H1 (cell line): ENCODE data around the gene CCDC182. TPM values are rescaled to one million over a fixed set of nuclear protein-coding genes. Genes with fewer than 3 reads are reported as not detected.

Experiments
- CTCF ChIA-PET: fragments of 300-600 bp; sonication (Branson Sonifier 250); formaldehyde crosslinking; loops from one replicate; lab custom pipeline; 2021; ENCODE audit not compliant: partially characterized antibody; lab: Charles Lee
- POLR2A ChIA-PET: fragments of 300-600 bp; sonication (Branson Sonifier 250); formaldehyde crosslinking; loops from one replicate; lab custom pipeline; 2021; ENCODE audit warnings: inconsistent platforms; ENCODE audit not compliant: partially characterized antibody; lab: Charles Lee
- DNase-seq, 2 experiments: peaks; one replicate each; pipeline versions ENCODE4 v3.0.0 to v3.0.0-alpha.2; 2010 to 2022; ENCODE audit warnings: low spot score in 2 of 2, low read depth in 1 of 2, mixed read lengths in 1 of 2
- FAIRE-seq: peaks from 2 replicates; lab custom pipeline; 2011; peaks lifted over from hg19 to GRCh38; lab: Jason Lieb, UNC
- H2AFZ ChIP-seq: 2 replicates; pipeline ENCODE4 v1.8.1; 2012; ENCODE audit warnings: low read length, inconsistent platforms
- H2AK5ac ChIP-seq: 2 replicates; pipeline ENCODE4 v1.6.1; 2013; ENCODE audit warnings: low read depth, low read length
- H2BK120ac ChIP-seq: replicated peaks from 2 replicates; pipeline ENCODE3; 2013; ENCODE audit warnings: low read depth, low read length, inconsistent platforms
- H2BK12ac ChIP-seq: 2 replicates; pipeline ENCODE4 v1.6.1; 2013; ENCODE audit warnings: low read depth, low read length
- H2BK15ac ChIP-seq: 2 replicates; pipeline ENCODE4 v1.6.1; 2013; ENCODE audit warnings: low read length
- H2BK20ac ChIP-seq: 2 replicates; pipeline ENCODE4 v1.6.1; 2013; ENCODE audit warnings: low read length
- H2BK5ac ChIP-seq: 2 replicates; pipeline ENCODE4 v1.6.1; 2013; ENCODE audit warnings: low read depth, low read length
- H3K14ac ChIP-seq: 2 replicates; pipeline ENCODE4 v1.6.1; 2013; ENCODE audit warnings: inconsistent platforms; ENCODE audit not compliant: insufficient read length
- H3K18ac ChIP-seq: 2 replicates; pipeline ENCODE4 v1.6.1; 2013; ENCODE audit warnings: low read length; ENCODE audit errors: extremely low read depth
- H3K23ac ChIP-seq: 2 replicates; pipeline ENCODE4 v1.6.1; 2013; ENCODE audit warnings: inconsistent platforms; ENCODE audit not compliant: insufficient read length
- H3K23me2 ChIP-seq: 2 replicates; pipeline ENCODE4 v1.6.1; 2013; ENCODE audit warnings: low read depth, low read length
- H3K27ac ChIP-seq: 2 replicates; pipeline ENCODE4 v1.6.1; 2011; ENCODE audit warnings: low read depth, low read length, inconsistent platforms
- H3K27me3 ChIP-seq, 4 experiments: replicated peaks in 1 of 4; 1 replicate in 1 of 4; 2 replicates in 3 of 4; pipeline versions ENCODE4 v1.6.1 to v1.8.1; 2011 to 2013; ENCODE audit warnings: low read length in 3 of 4, mild to moderate bottlenecking in 3 of 4, inconsistent platforms in 2 of 4, mixed read lengths in 2 of 4, moderate library complexity in 1 of 4; ENCODE audit not compliant: control insufficient read depth in 3 of 4, insufficient read depth in 3 of 4; ENCODE audit errors: extremely low read depth in 1 of 4
- H3K36me3 ChIP-seq, 4 experiments: 2 replicates each; pipeline versions ENCODE4 v1.6.1 to v1.8.1; 2011 to 2013; ENCODE audit warnings: mild to moderate bottlenecking in 4 of 4, low read length in 3 of 4, moderate library complexity in 2 of 4, control low read depth in 1 of 4, inconsistent platforms in 1 of 4; ENCODE audit not compliant: insufficient read depth in 4 of 4, control insufficient read depth in 2 of 4
- H3K4ac ChIP-seq: replicated peaks from 2 replicates; pipeline ENCODE3; 2013; ENCODE audit warnings: low read length, low read depth, mixed read lengths, inconsistent platforms; ENCODE audit not compliant: insufficient read length
- H3K4me1 ChIP-seq, 4 experiments: replicated peaks in 1 of 4; 1 replicate in 1 of 4; 2 replicates in 3 of 4; pipeline versions ENCODE4 v1.6.1 to v1.8.1; 2011 to 2013; ENCODE audit warnings: low read length in 3 of 4, inconsistent platforms in 2 of 4, mixed read lengths in 1 of 4; ENCODE audit not compliant: insufficient read depth in 4 of 4, control insufficient read depth in 3 of 4
- H3K4me2 ChIP-seq, 2 experiments: 2 replicates each; pipeline versions ENCODE4 v1.6.1 to v1.8.1; 2011 to 2013; ENCODE audit warnings: low read depth in 2 of 2, low read length in 2 of 2, control low read depth in 1 of 2, inconsistent platforms in 1 of 2, mild to moderate bottlenecking in 1 of 2; ENCODE audit not compliant: insufficient read depth in 1 of 2
- H3K4me3 ChIP-seq, 4 experiments: fragments of 200-600, 300-600 bp in 1 of 4; sonication (generic), shearing (Covaris generic), sonication (Bioruptor Twin) in 1 of 4; 2 replicates each; pipeline versions ENCODE4 v1.5.1 to v1.8.1; 2011 to 2016; ENCODE audit warnings: low read length in 4 of 4, low read depth in 3 of 4, control low read depth in 2 of 4, inconsistent platforms in 2 of 4, mild to moderate bottlenecking in 2 of 4, mixed read lengths in 1 of 4, moderate library complexity in 1 of 4; ENCODE audit not compliant: insufficient read depth in 2 of 4; ENCODE audit errors: extremely low read depth in 1 of 4
- H3K56ac ChIP-seq: replicated peaks from 2 replicates; pipeline ENCODE3; 2013; ENCODE audit warnings: low read depth, mild to moderate bottlenecking, mixed read lengths, low read length, inconsistent platforms; ENCODE audit not compliant: insufficient read length
- H3K79me1 ChIP-seq: 2 replicates; pipeline ENCODE4 v1.6.1; 2013; ENCODE audit warnings: low read depth, low read length, control low read depth
- H3K79me2 ChIP-seq, 2 experiments: 2 replicates each; pipeline versions ENCODE4 v1.6.1 to v1.8.1; 2012 to 2013; ENCODE audit warnings: low read length in 2 of 2, mild to moderate bottlenecking in 2 of 2, inconsistent platforms in 1 of 2; ENCODE audit not compliant: insufficient read depth in 2 of 2, control insufficient read depth in 1 of 2
- H3K9ac ChIP-seq, 4 experiments: replicated peaks in 1 of 4; 1 replicate in 1 of 4; 2 replicates in 3 of 4; pipeline versions ENCODE4 v1.6.1 to v1.8.1; 2011 to 2013; ENCODE audit warnings: low read depth in 3 of 4, low read length in 3 of 4, control low read depth in 2 of 4, mild to moderate bottlenecking in 2 of 4, moderate library complexity in 2 of 4, inconsistent platforms in 1 of 4; ENCODE audit errors: extremely low read depth in 1 of 4
- H3K9me3 ChIP-seq, 2 experiments: 2 replicates each; pipeline versions ENCODE4 v1.6.1 to v1.8.1; 2012 to 2013; ENCODE audit warnings: mild to moderate bottlenecking in 2 of 2, moderate library complexity in 2 of 2, control low read depth in 1 of 2, inconsistent platforms in 1 of 2, low read depth in 1 of 2, low read length in 1 of 2, mixed read lengths in 1 of 2; ENCODE audit not compliant: insufficient read depth in 2 of 2
- H4K20me1 ChIP-seq, 2 experiments: replicated peaks in 1 of 2; 2 replicates each; pipeline versions ENCODE3 to v1.8.1; 2011 to 2013; ENCODE audit warnings: inconsistent platforms in 2 of 2, low read length in 2 of 2, mild to moderate bottlenecking in 1 of 2; ENCODE audit not compliant: insufficient read depth in 2 of 2, control insufficient read depth in 1 of 2
- H4K5ac ChIP-seq: 2 replicates; pipeline ENCODE4 v1.6.1; 2013; ENCODE audit warnings: low read length, low read depth, mixed read lengths, inconsistent platforms; ENCODE audit not compliant: insufficient read length
- H4K8ac ChIP-seq: 2 replicates; pipeline ENCODE4 v1.8.0; 2013; ENCODE audit warnings: mild to moderate bottlenecking, moderate library complexity, low read length, inconsistent platforms; ENCODE audit not compliant: insufficient read depth; ENCODE audit errors: extremely low read depth
- H4K91ac ChIP-seq: replicated peaks from 2 replicates; pipeline ENCODE3; 2013; ENCODE audit warnings: low read length, mixed read lengths, inconsistent platforms; ENCODE audit not compliant: insufficient read length
- CEBPB ChIP-seq: IDR thresholded peaks from 2 replicates; pipeline ENCODE4 v1.6.1; 2012; ENCODE audit warnings: low read depth, low read length
- EGR1 ChIP-seq: IDR thresholded peaks from 2 replicates; pipeline ENCODE4 v1.6.1; 2011; ENCODE audit warnings: low read depth, low read length, borderline replicate concordance
- GABPA ChIP-seq: IDR thresholded peaks from 2 replicates; pipeline ENCODE4 v1.6.1; 2011; ENCODE audit warnings: mild to moderate bottlenecking, low read length, moderate library complexity, borderline replicate concordance; ENCODE audit not compliant: insufficient read depth
- GTF2F1 ChIP-seq: IDR thresholded peaks from 2 replicates; pipeline ENCODE4 v1.6.1; 2012; ENCODE audit warnings: low read depth, low read length, improper control_type of control experiment, borderline replicate concordance
- RXRA ChIP-seq: IDR thresholded peaks from 2 replicates; pipeline ENCODE4 v1.6.1; 2011; ENCODE audit warnings: low read depth, mild to moderate bottlenecking, low read length, moderate library complexity; ENCODE audit not compliant: insufficient read depth
- SP2 ChIP-seq: IDR thresholded peaks from 2 replicates; pipeline ENCODE4 v1.6.1; 2012; ENCODE audit warnings: mild to moderate bottlenecking, low read length, inconsistent platforms
- SRF ChIP-seq: IDR thresholded peaks from 2 replicates; pipeline ENCODE4 v1.6.1; 2011; ENCODE audit warnings: mild to moderate bottlenecking, low read depth, low read length, moderate library complexity
- TEAD4 ChIP-seq: IDR thresholded peaks from 2 replicates; pipeline ENCODE4 v1.6.1; 2012; ENCODE audit warnings: low read depth, low read length, inconsistent platforms, mixed read lengths
- WGBS, 2 experiments: shearing (Covaris generic) in 1 of 2; methylation state at CpG; one replicate each; pipeline versions ENCODE4 v1.1.6 to v1.1.7; 2013 to 2015; ENCODE audit warnings: low lambda C conversion rate in 2 of 2, mixed read lengths in 2 of 2, inconsistent platforms in 1 of 2, low coverage in 1 of 2, missing lambda C conversion rate in 1 of 2; ENCODE audit not compliant: insufficient replicate concordance in 2 of 2, insufficient coverage in 1 of 2, insufficient read length in 1 of 2; ENCODE audit errors: extremely low coverage in 1 of 2, missing lambda C conversion rate in 1 of 2; 5-methylcytosine and 5-hydroxymethylcytosine counted together
- polyA plus RNA-seq, 7 experiments: library from polyadenylated mRNA; depleted of rRNA in 3 of 7; stranded (reverse) in 5 of 7; unstranded in 2 of 7; fragments of >200 nt in 5 of 7; fragments of 200-250 nt in 2 of 7; gene quantifications; 1 replicate in 5 of 7; 2 replicates in 1 of 7; 4 replicates in 1 of 7; pipeline versions ENCODE4 v1.2.1 to v1.2.3, GENCODE V29; 2011 to 2013; ENCODE audit warnings: missing spikeins in 2 of 7, mixed read lengths in 2 of 7
- total RNA-seq: library from RNA; stranded (reverse); fragmentation: NEBNext Ultra II Directional; extraction: Animal tissue kit (Norgen Biotek cat#: 25700); gene quantifications from 2 replicates; pipeline ENCODE4 v1.2.1, GENCODE V29; 2021

Gene CCDC182
- total and polyA plus RNA-seq, 2 of the 8 experiments (the other 6 are each of a cell fraction or from before 2014, with no cell fraction given) = not detected

GRCh38 chr17:57721967-57722703 lies 23.0 kb downstream of the CCDC182 start:
- CTCF ChIA-PET = interaction anchor here (0.9 to 1.6 kb wide), 4 partner anchors 10 to 61 kb away, joined by 3 to 5 read pairs (median 3); no protein-coding TSS in a partner anchor
- H4K8ac ChIP-seq = no peak overlapping the region
- FAIRE-seq = no peak

More at GRCh38 chr17:57721967-57722703, 23.0 kb downstream of the CCDC182 start:
- no peak overlapping the region for H2BK12ac ChIP-seq
- no peak overlapping the region for H2AK5ac ChIP-seq
- no peak overlapping the region for H4K5ac ChIP-seq
- POLR2A ChIA-PET = no interaction called here
- no peak for TF ChIP-seq CEBPB
- no peak for TF ChIP-seq GTF2F1
- no peak for TF ChIP-seq EGR1
- no peak for TF ChIP-seq TEAD4
- no peak for TF ChIP-seq GABPA
- no peak for TF ChIP-seq RXRA
- TF ChIP-seq SP2 = no peak
- no peak for TF ChIP-seq SRF
- H3K4me2 ChIP-seq = no peak overlapping the region
- H2AFZ ChIP-seq = no peak overlapping the region
- no peak overlapping the region for H3K18ac ChIP-seq
- no peak overlapping the region for H3K14ac ChIP-seq
- no peak overlapping the region for H2BK20ac ChIP-seq
- H2BK15ac ChIP-seq = no peak overlapping the region
- H4K20me1 ChIP-seq = no peaks in the 10 kb centered on the region
- no peaks in the 10 kb centered on the region; a peak in 1 of 7 replicates for H3K4me1 ChIP-seq
- no peaks in the 10 kb centered on the region for H3K9me3 ChIP-seq
- H4K91ac ChIP-seq = no peak overlapping the region
- H3K27me3 ChIP-seq = no peaks in the 10 kb centered on the region; a peak in 1 of 7 replicates
- H3K4me3 ChIP-seq = no peak overlapping the region
- no peak overlapping the region for H3K9ac ChIP-seq
- DNase-seq = no peak
- no peaks in the 10 kb centered on the region for H3K23me2 ChIP-seq
- no peak overlapping the region for H2BK5ac ChIP-seq
- H3K27ac ChIP-seq = no peak overlapping the region
- H3K79me1 ChIP-seq = no peaks in the 10 kb centered on the region
- 90% methylated on average over 3 of the region's 3 CpGs; no CpG with 5 or more reads in 1 of the 2 experiments for WGBS, 2 experiments
- no peak overlapping the region for H2BK120ac ChIP-seq
- H3K36me3 ChIP-seq = no peaks in the 10 kb centered on the region
- no peak overlapping the region for H3K56ac ChIP-seq
- H3K79me2 ChIP-seq = no peaks in the 10 kb centered on the region
- H3K23ac ChIP-seq = no peak overlapping the region
- H3K4ac ChIP-seq = no peak overlapping the region
